Keratinocyte (primary cell): ENCODE results near the gene ERC2. TPM values are rescaled to one million over a fixed set of nuclear protein-coding genes. Genes with fewer than 3 reads are reported as not detected.

Source experiments
- DNase-seq: peaks from one replicate; pipeline ENCODE4 v3.0.0-alpha.2; 2011; ENCODE audit warnings: low read depth, missing footprints, low spot score
- FAIRE-seq: peaks from 2 replicates; lab custom pipeline; 2011; peaks lifted over from hg19 to GRCh38; lab: Jason Lieb, UNC
- H2AFZ ChIP-seq: 2 replicates; pipeline ENCODE4 v1.6.0; 2012; ENCODE audit warnings: low read length, control low read depth, inconsistent platforms; ENCODE audit not compliant: control insufficient read depth
- H3K27ac ChIP-seq: 2 replicates; pipeline ENCODE4 v1.5.1; 2011; ENCODE audit warnings: low read length; ENCODE audit not compliant: control insufficient read depth, insufficient read depth
- H3K27me3 ChIP-seq: 3 replicates; pipeline ENCODE4 v1.6.0; 2011; ENCODE audit warnings: low read length; ENCODE audit not compliant: control insufficient read depth, insufficient read depth; ENCODE audit errors: extremely low read depth
- H3K36me3 ChIP-seq, 2 experiments: 2 replicates in 1 of 2; 3 replicates in 1 of 2; pipeline ENCODE4 v1.5.1; 2011; ENCODE audit warnings: low read length in 2 of 2, mild to moderate bottlenecking in 1 of 2; ENCODE audit not compliant: control insufficient read depth in 2 of 2, insufficient read depth in 2 of 2; ENCODE audit errors: extremely low read depth in 1 of 2
- H3K4me1 ChIP-seq: 3 replicates; pipeline ENCODE4 v1.5.1; 2011; ENCODE audit warnings: low read length; ENCODE audit not compliant: control insufficient read depth, insufficient read depth; ENCODE audit errors: extremely low read depth
- H3K4me2 ChIP-seq: 3 replicates; pipeline ENCODE4 v1.6.0; 2011; ENCODE audit warnings: low read depth, low read length; ENCODE audit not compliant: control insufficient read depth, insufficient read depth; ENCODE audit errors: extremely low read depth
- H3K4me3 ChIP-seq, 3 experiments: fragments of 200-600 bp in 1 of 3; sonication (generic) in 1 of 3; 2 replicates in 2 of 3; 3 replicates in 1 of 3; pipeline ENCODE4 v1.5.1; 2011 to 2016; ENCODE audit warnings: low read length in 3 of 3, mild to moderate bottlenecking in 3 of 3, control low read depth in 2 of 3, inconsistent platforms in 1 of 3, low read depth in 1 of 3, mixed read lengths in 1 of 3, mixed run types in 1 of 3, moderate library complexity in 1 of 3; ENCODE audit not compliant: control insufficient read depth in 2 of 3, insufficient read depth in 2 of 3; ENCODE audit errors: extremely low read depth in 1 of 3
- H3K79me2 ChIP-seq: 2 replicates; pipeline ENCODE4 v1.6.0; 2012; ENCODE audit warnings: low read length; ENCODE audit not compliant: control insufficient read depth, insufficient read depth
- H3K9ac ChIP-seq: 3 replicates; pipeline ENCODE4 v1.6.0; 2011; ENCODE audit warnings: low read length; ENCODE audit not compliant: control insufficient read depth, insufficient read depth; ENCODE audit errors: extremely low read depth
- H3K9me1 ChIP-seq: 3 replicates; pipeline ENCODE4 v1.6.0; 2011; ENCODE audit warnings: low read length; ENCODE audit not compliant: control insufficient read depth, insufficient read depth; ENCODE audit errors: extremely low read depth
- H3K9me3 ChIP-seq: 2 replicates; pipeline ENCODE4 v1.5.1; 2012; ENCODE audit warnings: low read depth, low read length; ENCODE audit not compliant: control insufficient read depth
- H4K20me1 ChIP-seq: 3 replicates; pipeline ENCODE4 v1.6.0; 2011; ENCODE audit warnings: low read length; ENCODE audit not compliant: control insufficient read depth, insufficient read depth; ENCODE audit errors: extremely low read depth
- CTCF ChIP-seq, 3 experiments: IDR thresholded peaks in 1 of 3; conservative IDR thresholded peaks in 1 of 3; optimal IDR thresholded peaks in 1 of 3; 2 replicates in 2 of 3; 3 replicates in 1 of 3; pipeline versions ENCODE3 to v1.5.1; 2011; ENCODE audit warnings: low read length in 3 of 3, mild to moderate bottlenecking in 3 of 3, moderate library complexity in 2 of 3, control low read depth in 1 of 3, inconsistent platforms in 1 of 3; ENCODE audit not compliant: insufficient read depth in 2 of 3; ENCODE audit errors: extremely low read depth in 1 of 3
- EZH2 ChIP-seq: IDR thresholded peaks from one replicate; pipeline ENCODE4 v1.6.1; 2012; ENCODE audit warnings: inconsistent platforms, mild to moderate bottlenecking, low read length, moderate library complexity
- dilution Hi-C: fragments of 300-500 bp; cut with MboI; formaldehyde crosslinking; loops from one replicate; pipeline ENCODE4 v1.7.0; 2020; ENCODE audit warnings: low sequenced_read_pairs; ENCODE audit not compliant: extremely low pct_ligation_motif_present
- polyA plus RNA-seq, 5 experiments: library from polyadenylated mRNA; depleted of rRNA in 3 of 5; stranded (reverse) in 3 of 5; stranded (forward) in 1 of 5; unstranded in 1 of 5; fragments of >200 nt; gene quantifications; 1 replicate in 1 of 5; 2 replicates in 3 of 5; 3 replicates in 1 of 5; pipeline versions ENCODE4 v1.2.1 to v1.2.3, GENCODE V29; 2011 to 2012; ENCODE audit warnings: missing spikeins in 2 of 5, low read depth in 1 of 5, low replicate concordance in 1 of 5

ERC2 gene
- polyA plus RNA-seq, 1 donor (not counting 4 experiments of a cell fraction or from before 2014, with no cell fraction given): 0.08 TPM

GRCh38 chr3:55633333-55633732 is 834.9 kb downstream of the ERC2 start:
- no peaks in the 10 kb centered on the region for H4K20me1 ChIP-seq
- dilution Hi-C loops: no loop called here
- no peaks in the 10 kb centered on the region for H3K4me1 ChIP-seq
- H3K4me3 ChIP-seq: no peak overlapping the region
- no peak overlapping the region for H2AFZ ChIP-seq
- H3K27ac ChIP-seq: no peak overlapping the region
- no peak for FAIRE-seq
- no peak overlapping the region for H3K4me2 ChIP-seq
- H3K36me3 ChIP-seq: no peaks in the 10 kb centered on the region
- no peak overlapping the region for H3K9ac ChIP-seq
- H3K27me3 ChIP-seq: no peaks in the 10 kb centered on the region
- no peaks in the 10 kb centered on the region for H3K79me2 ChIP-seq
- no peaks in the 10 kb centered on the region for H3K9me3 ChIP-seq
- no peaks in the 10 kb centered on the region for H3K9me1 ChIP-seq
- TF ChIP-seq CTCF (optimal IDR thresholded peaks at IDR 0.05 in 1 of 3, IDR thresholded peaks at IDR 0.05 in 1 of 3, conservative IDR thresholded peaks at IDR 0.05 in 1 of 3; ENCODE audit: extremely low read depth in 1 of 3, insufficient read depth in 2 of 3, low read length in 3 of 3): no peak
- TF ChIP-seq EZH2: no peak
- no peak for DNase-seq

GRCh38 chr3:55631766-55632331 is 836.4 kb downstream of the ERC2 start:
- Histone ChIP-seq H3K4me3 (no peak overlapping the region), H3K9me1 (no peaks in the 10 kb centered on the region), H4K20me1 (no peaks in the 10 kb centered on the region), H3K36me3 (no peaks in the 10 kb centered on the region), H3K9me3 (no peaks in the 10 kb centered on the region), H2AFZ (no peak overlapping the region), H3K79me2 (no peaks in the 10 kb centered on the region), H3K27ac (no peak overlapping the region), H3K4me2 (no peak overlapping the region), H3K27me3 (no peaks in the 10 kb centered on the region), H3K4me1 (no peaks in the 10 kb centered on the region), H3K9ac (no peak overlapping the region)
- no peak for DNase-seq
- dilution Hi-C loops: no loop called here
- TF ChIP-seq CTCF (optimal IDR thresholded peaks at IDR 0.05 in 1 of 3, IDR thresholded peaks at IDR 0.05 in 1 of 3, conservative IDR thresholded peaks at IDR 0.05 in 1 of 3; ENCODE audit: extremely low read depth in 1 of 3, insufficient read depth in 2 of 3, low read length in 3 of 3): peak in 1 of 3 experiments; percentile 11
- TF ChIP-seq EZH2: no peak
- FAIRE-seq: no peak
